Measurements from ENCODE around the gene ZNF513. TPM values are rescaled to one million over a fixed set of nuclear protein-coding genes. Genes with fewer than 3 reads are reported as not detected.
"Not testable (repeated sequence)": the region's sequence is repeated elsewhere in the genome, so short reads cannot be mapped to it uniquely, and the experiment has no call there.

Gene ZNF513
- total RNA-seq, 5 donors from 2014 or later (not counting 1 experiment from before 2014, with no cell fraction given): 20.6 to 27.0 (median 21.9) TPM

DNA sequence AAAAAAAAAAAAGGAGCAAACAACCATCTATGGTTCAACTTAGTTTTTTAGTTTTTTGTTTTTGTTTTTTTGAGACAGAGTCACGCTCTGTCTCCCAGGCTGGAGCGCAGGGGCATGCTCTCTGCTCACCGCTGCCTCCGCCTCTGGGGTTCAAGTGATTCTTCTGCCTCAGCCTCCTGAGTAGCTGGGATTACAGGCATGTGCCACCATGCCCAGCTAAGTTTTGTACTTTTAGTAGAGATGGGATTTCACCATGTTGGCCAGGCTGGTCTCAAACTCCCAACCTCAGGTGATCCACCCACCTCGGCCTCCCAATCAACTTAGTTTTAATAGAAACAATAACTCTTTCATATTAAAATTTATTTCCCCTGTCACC, 27.2 kb downstream of the ZNF513 start:
- 100% methylated on average over 1 of the region's 5 CpGs for WGBS (ENCODE audit: insufficient coverage)
- H3K27me3 Mint-ChIP-seq; H3K27ac Mint-ChIP-seq; H3K4me3 ChIP-seq (ENCODE audit: control insufficient read depth in 1 of 2, extremely low read depth in 1 of 2, low read length in 1 of 2); H3K9me3 ChIP-seq; H3K27me3 ChIP-seq (replicated peaks in 1 of 2; ENCODE audit: control insufficient read depth in 2 of 2, extremely low read depth in 1 of 2, insufficient read depth in 2 of 2, low read length in 1 of 2); ATAC-seq (replicated peaks in 1 of 4); H3K36me3 Mint-ChIP-seq; H3K9me3 Mint-ChIP-seq; H3K36me3 ChIP-seq (ENCODE audit: control insufficient read depth in 2 of 2, extremely low read depth in 1 of 2, insufficient read depth in 1 of 2, low read length in 1 of 2); H3K27ac ChIP-seq (ENCODE audit: low read length); DNase-seq: not testable (repeated sequence)
- Mint-ChIP-seq H3K4me3 (peak overlapping the region in 1 of 3 donors; percentile 56), H3K4me1 (peaks cover 68 to 73% (median 68%) of the 10 kb centered on the region in 3 donors)
- ChIA-PET POLR2A (interaction anchor here (0.6 to 0.7 kb wide), 3 partner anchors 19 to 1448 kb away, joined by 4 to 5 read pairs (median 4); no protein-coding TSS in a partner anchor), CTCF (interaction anchor here in 1 of 2 donors (0.7 kb wide), 1 partner anchor 12 kb away, joined by 4 read pairs; no protein-coding TSS in a partner anchor)
- peaks cover 9 to 51% of the 10 kb centered on the region in 2 experiments for H3K4me1 ChIP-seq (ENCODE audit: control insufficient read depth in 1 of 2, extremely low read depth in 1 of 2, insufficient read depth in 2 of 2, low read length in 2 of 2)

DNA sequence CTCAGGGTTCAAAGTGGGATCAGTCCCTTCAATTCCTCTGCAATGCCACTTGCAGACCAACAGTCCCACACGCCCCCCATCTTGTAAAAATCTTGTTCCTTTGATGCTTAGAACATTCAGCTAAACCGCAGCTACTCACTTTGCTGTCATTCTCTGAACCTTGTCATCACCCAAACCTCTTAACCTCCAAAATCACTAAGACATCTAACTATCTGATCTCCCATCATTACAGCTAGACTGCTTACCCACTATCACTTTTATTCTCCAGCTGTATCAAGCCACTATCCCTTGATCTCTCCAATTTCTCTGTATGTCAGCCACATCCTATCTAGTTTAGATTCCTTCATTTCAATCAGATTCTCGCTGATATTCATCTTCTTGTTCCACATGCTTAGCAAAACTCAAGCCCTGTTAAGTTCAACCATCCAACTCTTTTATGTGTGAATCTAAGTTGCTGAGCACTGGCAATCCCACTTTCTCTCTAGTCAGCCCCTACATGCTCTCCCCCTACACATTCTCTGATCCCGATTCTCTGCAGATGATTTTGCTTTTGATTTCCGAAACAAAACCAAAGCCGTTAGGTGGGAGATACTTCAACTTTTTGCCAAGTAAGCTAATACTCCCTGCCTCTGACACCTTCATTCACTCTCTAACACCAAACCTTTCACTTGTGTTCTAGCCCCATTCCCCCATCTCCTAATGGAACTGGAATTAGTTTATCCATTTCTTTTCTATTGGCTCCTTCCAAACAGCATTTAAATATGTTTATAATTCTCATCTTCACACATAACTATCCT, 28.5 kb downstream of the ZNF513 start:
- Mint-ChIP-seq H3K4me3 (peak overlapping the region in 2 of 3 donors; percentile 5 to 29), H3K27me3 (no peaks in the 10 kb centered on the region), H3K4me1 (peaks cover 66 to 73% (median 70%) of the 10 kb centered on the region in 3 donors), H3K36me3 (peaks cover 10% of the 10 kb centered on the region), H3K9me3 (no peaks in the 10 kb centered on the region), H3K27ac (peak overlapping the region; percentile 65 to 71)
- ChIA-PET CTCF (interaction anchor here in 1 of 2 donors (0.7 to 0.8 kb wide), 2 partner anchors 9 to 12 kb away, joined by 4 to 5 read pairs; no protein-coding TSS in a partner anchor), POLR2A (interaction anchor here in 1 of 2 donors (1.0 kb wide), 1 partner anchor 18 kb away, joined by 3 read pairs; the partner anchor contains the start of genes EIF2B4 and SNX17)
- no peak overlapping the region for H3K4me3 ChIP-seq (ENCODE audit: control insufficient read depth in 1 of 2, extremely low read depth in 1 of 2, low read length in 1 of 2)
- no peaks in the 10 kb centered on the region for H3K27me3 ChIP-seq (replicated peaks in 1 of 2; ENCODE audit: control insufficient read depth in 2 of 2, extremely low read depth in 1 of 2, insufficient read depth in 2 of 2, low read length in 1 of 2)
- 36% methylated on average over 4 of the region's 6 CpGs for WGBS (ENCODE audit: insufficient coverage)
- DNase-seq (peak in 3 of 35 experiments; percentile 2 to 37 (median 17)), ATAC-seq (replicated peaks in 1 of 4) (peak in 1 of 4 experiments; percentile 22)
- peaks cover 7 to 40% of the 10 kb centered on the region in 2 experiments for H3K4me1 ChIP-seq (ENCODE audit: control insufficient read depth in 1 of 2, extremely low read depth in 1 of 2, insufficient read depth in 2 of 2, low read length in 2 of 2)
- no peaks in the 10 kb centered on the region for H3K36me3 ChIP-seq (ENCODE audit: control insufficient read depth in 2 of 2, extremely low read depth in 1 of 2, insufficient read depth in 1 of 2, low read length in 1 of 2)
- H3K9me3 ChIP-seq: no peaks in the 10 kb centered on the region
- no peak overlapping the region for H3K27ac ChIP-seq (ENCODE audit: low read length)

DNA sequence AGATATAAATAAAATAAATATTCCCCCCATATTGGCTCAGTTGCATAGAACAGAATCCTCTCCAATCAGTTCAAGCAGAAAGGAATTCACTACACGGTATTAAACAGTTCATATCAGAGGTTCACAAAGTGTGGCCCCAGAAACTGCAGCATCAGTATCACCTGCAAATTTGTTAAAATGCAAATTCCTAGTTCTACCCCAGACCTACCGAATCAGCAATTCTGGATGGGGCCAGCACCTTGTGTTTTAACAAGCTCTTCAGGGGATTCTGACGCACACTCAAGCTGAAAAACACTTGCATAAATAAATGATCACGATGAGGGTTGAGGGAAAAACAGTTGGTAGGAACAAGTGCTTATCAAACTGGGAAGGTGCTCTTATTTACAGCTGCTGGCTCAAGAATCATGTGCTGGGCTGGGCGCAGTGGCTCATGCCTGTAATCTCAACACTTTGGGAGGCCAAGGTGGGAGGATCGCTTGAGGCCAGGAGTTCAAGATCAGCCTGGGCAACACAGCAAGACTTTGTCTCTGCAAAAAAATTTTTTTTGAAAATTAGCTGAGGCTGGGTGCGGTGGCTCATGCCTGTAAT, 30.3 kb downstream of the ZNF513 start:
- Mint-ChIP-seq H3K4me1 (peaks cover 59 to 62% (median 60%) of the 10 kb centered on the region in 3 donors), H3K36me3 (peaks cover 10% of the 10 kb centered on the region), H3K27me3 (no peaks in the 10 kb centered on the region), H3K4me3 (no peak overlapping the region), H3K9me3 (no peaks in the 10 kb centered on the region), H3K27ac (no peak overlapping the region)
- ChIA-PET CTCF (interaction anchor here in 1 of 2 donors (0.6 kb wide), 1 partner anchor 64 kb away, joined by 3 read pairs; no protein-coding TSS in a partner anchor), POLR2A (no interaction called here)
- H3K27me3 ChIP-seq (replicated peaks in 1 of 2; ENCODE audit: control insufficient read depth in 2 of 2, extremely low read depth in 1 of 2, insufficient read depth in 2 of 2, low read length in 1 of 2): no peaks in the 10 kb centered on the region
- H3K9me3 ChIP-seq: no peaks in the 10 kb centered on the region
- WGBS (ENCODE audit: insufficient coverage): 89% methylated on average over 5 of the region's 7 CpGs
- no peak for ATAC-seq (replicated peaks in 1 of 4)
- no peak for DNase-seq
- peaks cover 2 to 27% of the 10 kb centered on the region in 2 experiments for H3K4me1 ChIP-seq (ENCODE audit: control insufficient read depth in 1 of 2, extremely low read depth in 1 of 2, insufficient read depth in 2 of 2, low read length in 2 of 2)
- no peak overlapping the region for H3K4me3 ChIP-seq (ENCODE audit: control insufficient read depth in 1 of 2, extremely low read depth in 1 of 2, low read length in 1 of 2)
- H3K36me3 ChIP-seq (ENCODE audit: control insufficient read depth in 2 of 2, extremely low read depth in 1 of 2, insufficient read depth in 1 of 2, low read length in 1 of 2): no peaks in the 10 kb centered on the region
- H3K27ac ChIP-seq (ENCODE audit: low read length): no peak overlapping the region

DNA sequence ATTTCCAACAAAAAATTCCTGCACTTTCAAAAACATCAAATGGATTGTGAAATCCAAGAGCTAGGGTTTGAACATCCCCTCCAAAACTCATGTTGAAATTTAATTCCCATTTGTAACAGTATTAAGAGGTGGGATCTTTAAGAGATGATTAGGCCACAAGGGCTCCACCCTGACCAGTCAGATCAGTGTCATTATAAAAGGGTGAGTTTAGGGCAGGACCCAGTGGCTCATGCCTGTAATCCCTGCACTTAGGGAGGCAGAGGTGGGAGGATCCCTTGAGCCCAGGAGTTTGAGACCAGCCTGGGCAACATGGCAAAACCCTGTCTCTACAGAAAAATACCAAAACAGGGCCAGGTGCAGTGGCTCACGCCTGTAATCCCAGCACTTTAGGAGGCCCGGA, 32.9 kb downstream of the ZNF513 start:
- Mint-ChIP-seq H3K4me3 (no peak overlapping the region), H3K36me3 (peaks cover 16% of the 10 kb centered on the region), H3K27me3 (no peaks in the 10 kb centered on the region), H3K4me1 (peaks cover 44 to 45% (median 45%) of the 10 kb centered on the region in 3 donors), H3K9me3 (no peaks in the 10 kb centered on the region), H3K27ac (no peak overlapping the region)
- peaks cover 2 to 7% of the 10 kb centered on the region in 2 experiments for H3K4me1 ChIP-seq (ENCODE audit: control insufficient read depth in 1 of 2, extremely low read depth in 1 of 2, insufficient read depth in 2 of 2, low read length in 2 of 2)
- no peak overlapping the region for H3K27ac ChIP-seq (ENCODE audit: low read length)
- no peak overlapping the region for H3K4me3 ChIP-seq (ENCODE audit: control insufficient read depth in 1 of 2, extremely low read depth in 1 of 2, low read length in 1 of 2)
- WGBS (ENCODE audit: insufficient coverage): 100% methylated on average over 2 of the region's 2 CpGs
- ATAC-seq (replicated peaks in 1 of 4) (no peak), DNase-seq (no peak)
- ChIA-PET CTCF (interaction anchor here in 1 of 2 donors (1.2 kb wide), 1 partner anchor 44 kb away, joined by 4 read pairs; no protein-coding TSS in a partner anchor), POLR2A (no interaction called here)
- H3K9me3 ChIP-seq: no peaks in the 10 kb centered on the region
- peaks cover 7 to 9% of the 10 kb centered on the region in 2 donors for H3K36me3 ChIP-seq (ENCODE audit: control insufficient read depth in 2 of 2, extremely low read depth in 1 of 2, insufficient read depth in 1 of 2, low read length in 1 of 2)
- no peaks in the 10 kb centered on the region for H3K27me3 ChIP-seq (replicated peaks in 1 of 2; ENCODE audit: control insufficient read depth in 2 of 2, extremely low read depth in 1 of 2, insufficient read depth in 2 of 2, low read length in 1 of 2)

DNA sequence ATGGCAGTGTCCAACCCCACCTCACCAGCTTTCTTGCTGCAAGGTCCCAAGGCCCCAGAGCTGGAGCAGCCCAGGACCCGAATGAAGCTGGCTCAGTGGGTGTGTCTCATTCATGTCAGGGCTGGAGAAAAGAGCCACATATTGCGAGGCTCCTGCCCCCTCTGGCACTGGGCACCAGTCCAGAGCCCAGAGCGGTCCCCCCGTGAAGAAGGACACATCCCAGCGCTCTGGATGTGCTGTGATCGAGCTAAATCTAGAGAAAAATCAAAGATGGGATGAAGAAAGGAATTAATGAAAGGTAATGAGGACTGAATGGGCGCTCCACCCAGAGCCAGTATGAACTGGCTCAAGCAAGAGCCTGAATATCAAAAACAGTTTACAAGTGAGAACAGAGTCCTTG, 44.4 kb downstream of the ZNF513 start:
- 98% methylated on average over 6 of the region's 7 CpGs for WGBS (ENCODE audit: insufficient coverage)
- H3K27ac Mint-ChIP-seq: no peak overlapping the region
- no peak overlapping the region for H3K4me3 Mint-ChIP-seq
- no peaks in the 10 kb centered on the region for H3K9me3 ChIP-seq
- H3K27ac ChIP-seq (ENCODE audit: low read length): no peak overlapping the region
- DNase-seq (no peak), ATAC-seq (replicated peaks in 1 of 4) (no peak)
- H3K36me3 ChIP-seq (ENCODE audit: control insufficient read depth in 2 of 2, extremely low read depth in 1 of 2, insufficient read depth in 1 of 2, low read length in 1 of 2): peaks cover 17 to 67% of the 10 kb centered on the region in 2 donors
- H3K4me1 ChIP-seq (ENCODE audit: control insufficient read depth in 1 of 2, extremely low read depth in 1 of 2, insufficient read depth in 2 of 2, low read length in 2 of 2): no peaks in the 10 kb centered on the region
- H3K4me1 Mint-ChIP-seq: no peaks in the 10 kb centered on the region
- no peaks in the 10 kb centered on the region for H3K27me3 Mint-ChIP-seq
- CTCF ChIA-PET: no interaction called here
- no peak overlapping the region for H3K4me3 ChIP-seq (ENCODE audit: control insufficient read depth in 1 of 2, extremely low read depth in 1 of 2, low read length in 1 of 2)
- H3K36me3 Mint-ChIP-seq: peaks cover 35% of the 10 kb centered on the region
- POLR2A ChIA-PET: no interaction called here
- no peaks in the 10 kb centered on the region for H3K9me3 Mint-ChIP-seq
- no peaks in the 10 kb centered on the region for H3K27me3 ChIP-seq (replicated peaks in 1 of 2; ENCODE audit: control insufficient read depth in 2 of 2, extremely low read depth in 1 of 2, insufficient read depth in 2 of 2, low read length in 1 of 2)

DNA sequence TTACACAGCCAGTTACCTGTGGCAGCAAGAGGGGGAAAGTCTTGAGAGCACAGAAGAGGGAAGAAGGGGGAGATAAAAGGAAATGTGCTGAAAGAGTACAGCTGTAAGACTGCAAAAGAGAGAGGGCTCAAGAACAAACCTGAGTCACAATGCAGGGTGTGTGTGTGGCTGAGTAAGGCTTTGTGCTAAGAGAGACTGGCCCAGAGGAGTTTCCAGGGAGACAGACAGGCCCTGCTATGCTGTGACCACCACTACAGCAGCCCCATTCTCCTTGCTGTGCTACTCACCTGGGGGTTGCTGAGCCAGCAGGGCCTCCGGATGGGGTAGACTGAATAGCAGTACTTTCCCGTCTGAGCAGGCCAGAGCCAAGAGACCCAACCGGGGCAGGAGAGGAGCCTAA, 45.2 kb downstream of the ZNF513 start:
- CTCF ChIA-PET: no interaction called here
- POLR2A ChIA-PET: no interaction called here
- Histone ChIP-seq H3K27me3 (replicated peaks in 1 of 2; ENCODE audit: control insufficient read depth in 2 of 2, extremely low read depth in 1 of 2, insufficient read depth in 2 of 2, low read length in 1 of 2) (no peaks in the 10 kb centered on the region), H3K36me3 (ENCODE audit: control insufficient read depth in 2 of 2, extremely low read depth in 1 of 2, insufficient read depth in 1 of 2, low read length in 1 of 2) (peaks cover 17 to 66% of the 10 kb centered on the region in 2 donors), H3K4me1 (ENCODE audit: control insufficient read depth in 1 of 2, extremely low read depth in 1 of 2, insufficient read depth in 2 of 2, low read length in 2 of 2) (no peaks in the 10 kb centered on the region), H3K27ac (ENCODE audit: low read length) (no peak overlapping the region), H3K4me3 (ENCODE audit: control insufficient read depth in 1 of 2, extremely low read depth in 1 of 2, low read length in 1 of 2) (no peak overlapping the region), H3K9me3 (no peaks in the 10 kb centered on the region)
- Mint-ChIP-seq H3K27ac (no peak overlapping the region), H3K9me3 (no peaks in the 10 kb centered on the region), H3K36me3 (peaks cover 36% of the 10 kb centered on the region), H3K4me3 (no peak overlapping the region), H3K27me3 (no peaks in the 10 kb centered on the region), H3K4me1 (no peaks in the 10 kb centered on the region)
- DNase-seq: no peak
- WGBS (ENCODE audit: insufficient coverage): no CpG with 5 or more reads among the region's 3 CpGs
- no peak for ATAC-seq (replicated peaks in 1 of 4)
